Motor neuron (in vitro differentiated cells): ENCODE results near the gene MAPK8IP3. TPM values are rescaled to one million over a fixed set of nuclear protein-coding genes. Genes with fewer than 3 reads are reported as not detected.
A peak's percentile ranks its signal among the peaks of the same experiment; 100 is the strongest.
"Not testable (repeated sequence)": the region's sequence is repeated elsewhere in the genome, so short reads cannot be mapped to it uniquely, and the experiment has no call there.

Source experiments
- ATAC-seq, 8 experiments: fragments of 200-7000 bp; cut with Tn5 transposase; replicated peaks in 6 of 8; 2 replicates each; pipeline ENCODE4 v1.8.0; 2021; ENCODE audit warnings: mild to moderate bottlenecking in 8 of 8, moderate library complexity in 8 of 8
- H3K27ac ChIP-seq, 2 donors: fragments of 250-450 bp; sonication (Bioruptor Pico); 2 replicates each; pipeline ENCODE4 v1.9.0; 2021; ENCODE audit warnings: antibody characterized with exemption in 2 of 2, mild to moderate bottlenecking in 2 of 2, moderate library complexity in 1 of 2
- H3K4me1 ChIP-seq, 2 donors: fragments of 250-450 bp; sonication (Bioruptor Pico); replicated peaks in 1 of 2; 2 replicates each; pipeline ENCODE4 v1.6.1; 2021; ENCODE audit warnings: antibody characterized with exemption in 2 of 2, mild to moderate bottlenecking in 2 of 2, moderate library complexity in 1 of 2
- H3K4me3 ChIP-seq, 5 donors: fragments of 250-450 bp; sonication (Bioruptor Pico); 2 replicates each; pipeline ENCODE4 v1.9.0; 2021; ENCODE audit warnings: antibody characterized with exemption in 5 of 5, mild to moderate bottlenecking in 5 of 5, moderate library complexity in 4 of 5
- WGBS, 10 experiments: fragments of 450-650 bp; shearing (Covaris generic); methylation state at CpG; one replicate each; pipeline ENCODE4 v1.0.0; 2022; 5-methylcytosine and 5-hydroxymethylcytosine counted together
- in situ Hi-C, 9 experiments: fragments of 400-800 bp; cut with MboI; loops; one replicate each; pipeline ENCODE4 v1.15.0; 2021; ENCODE audit warnings: low sequenced_read_pairs in 9 of 9, low pct_unique_long_range_greater_than_20kb in 2 of 9; ENCODE audit not compliant: unreplicated experiment in 9 of 9
- total RNA-seq, 8 experiments: library from RNA; unstranded; fragments of 300-600 nt; gene quantifications; 2 replicates each; pipeline versions ENCODE4 v1.2.3 to v1.2.4, GENCODE V29; 2022

The MAPK8IP3 gene
- total RNA-seq, 8 experiments from 2014 or later: 22.1 to 99.5 (median 55.4) TPM

GRCh38 chr16:1799263-1799662 is 93.3 kb downstream of the MAPK8IP3 start:
- H3K27ac ChIP-seq, H3K4me3 ChIP-seq, ATAC-seq, H3K4me1 ChIP-seq, in situ Hi-C loops: not testable (repeated sequence)
- WGBS, 10 experiments: 20 to 100% (median 80%) methylated on average over 1 to 4 of the region's 5 CpGs; no CpG with 5 or more reads in 2 of the 10 experiments

- 13 to 91% (median 76%) methylated on average over 3 to 10 of the region's 10 CpGs for WGBS, 10 experiments
- in situ Hi-C loops: no loop called here
- ATAC-seq: peak in 3 of 8 experiments; percentile 31 to 72 (median 35)
Observed at GRCh38 chr16:1800701-1801100, 94.7 kb downstream of the MAPK8IP3 start.

DNA sequence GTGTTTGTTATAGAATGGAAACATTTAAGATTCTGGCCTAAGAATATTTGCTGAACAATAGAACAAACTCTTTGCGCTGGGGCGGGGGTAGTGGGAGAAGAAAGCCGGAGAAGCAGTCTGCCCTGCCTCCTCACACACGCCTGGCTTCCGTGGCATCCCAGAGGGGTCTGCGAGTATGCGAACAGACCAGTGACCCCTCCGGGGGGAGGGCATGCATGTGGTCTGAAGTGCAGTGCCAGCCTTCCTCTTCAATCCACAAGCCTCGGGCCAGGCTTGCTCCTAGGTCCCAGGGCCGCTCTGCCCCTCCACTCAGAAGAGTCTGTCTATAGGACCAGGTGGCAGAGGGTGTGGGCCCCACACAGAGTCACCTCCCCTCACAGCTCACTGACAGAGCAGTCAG is 101.6 kb downstream of the MAPK8IP3 start:
- 78 to 100% (median 80%) methylated on average over 1 to 4 of the region's 10 CpGs; no CpG with 5 or more reads in 7 of the 10 experiments for WGBS, 10 experiments
- H3K4me3 ChIP-seq: no peak overlapping the region
- H3K27ac ChIP-seq: no peak overlapping the region
- no peaks in the 10 kb centered on the region for H3K4me1 ChIP-seq
- ATAC-seq: no peak
- in situ Hi-C loops: no loop called here

More at GRCh38 chr16:1800701-1801100, 94.7 kb downstream of the MAPK8IP3 start:
- no peak overlapping the region for H3K4me3 ChIP-seq
- H3K4me1 ChIP-seq: no peaks in the 10 kb centered on the region
- no peak overlapping the region for H3K27ac ChIP-seq

DNA sequence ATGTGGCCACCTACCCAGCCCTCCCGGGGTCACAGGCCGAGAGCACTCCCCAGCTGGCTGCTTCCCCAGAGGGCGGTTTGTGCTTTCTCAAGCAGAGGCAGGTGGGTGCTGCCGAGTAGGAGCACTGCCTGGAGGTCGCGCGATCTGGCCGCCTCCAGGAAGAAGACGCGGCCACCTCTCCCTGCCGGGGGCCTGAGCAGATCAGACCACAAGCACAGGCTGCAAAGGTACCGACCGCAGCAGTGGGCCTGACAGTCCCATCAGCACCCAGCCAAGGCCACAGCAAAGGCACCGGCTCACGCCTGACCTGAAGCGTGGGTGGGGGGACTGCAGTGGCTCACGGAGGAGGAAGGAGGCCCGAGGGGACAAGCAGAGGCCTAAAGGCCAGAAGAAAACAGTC is 102.7 kb downstream of the MAPK8IP3 start:
- in situ Hi-C loops: no loop called here
- H3K4me3 ChIP-seq: no peak overlapping the region
- no peak overlapping the region for H3K27ac ChIP-seq
- no peak for ATAC-seq
- no peaks in the 10 kb centered on the region for H3K4me1 ChIP-seq
- WGBS, 10 experiments: 40 to 67% methylated on average over 1 of the region's 18 CpGs; no CpG with 5 or more reads in 8 of the 10 experiments

DNA sequence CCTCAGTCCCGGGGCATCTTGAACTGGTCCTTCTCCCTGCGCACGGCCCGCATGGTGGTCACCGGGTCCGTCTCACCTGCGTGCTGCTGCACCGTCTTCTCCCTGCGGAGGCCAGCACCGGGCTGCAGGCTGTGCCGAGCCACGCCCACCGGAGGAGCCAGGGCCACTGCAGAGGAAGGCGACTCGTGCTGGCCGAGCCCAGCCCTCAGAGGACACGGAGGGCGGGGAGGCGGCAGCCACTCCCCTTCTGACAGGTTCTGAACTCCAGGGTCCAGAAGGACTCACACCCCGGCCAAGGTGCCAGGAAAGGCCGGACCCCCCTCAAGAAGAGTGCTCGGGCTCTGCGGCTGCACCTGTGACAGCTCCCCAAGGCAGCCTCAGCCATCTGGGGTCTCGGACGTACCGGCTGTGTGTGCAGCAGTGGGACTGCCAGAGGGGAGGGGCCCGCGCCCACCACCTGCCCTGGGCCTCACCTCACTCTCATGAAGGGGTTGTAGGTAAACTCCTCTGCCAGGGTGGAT is 103.3 kb downstream of the MAPK8IP3 start:
- in situ Hi-C loops: no loop called here
- H3K4me1 ChIP-seq: no peaks in the 10 kb centered on the region
- peak in 3 of 8 experiments; percentile 10 to 21 (median 18) for ATAC-seq
- 80 to 100% (median 86%) methylated on average over 1 to 7 of the region's 28 CpGs; no CpG with 5 or more reads in 6 of the 10 experiments for WGBS, 10 experiments
- H3K4me3 ChIP-seq: no peak overlapping the region
- H3K27ac ChIP-seq: no peak overlapping the region

DNA sequence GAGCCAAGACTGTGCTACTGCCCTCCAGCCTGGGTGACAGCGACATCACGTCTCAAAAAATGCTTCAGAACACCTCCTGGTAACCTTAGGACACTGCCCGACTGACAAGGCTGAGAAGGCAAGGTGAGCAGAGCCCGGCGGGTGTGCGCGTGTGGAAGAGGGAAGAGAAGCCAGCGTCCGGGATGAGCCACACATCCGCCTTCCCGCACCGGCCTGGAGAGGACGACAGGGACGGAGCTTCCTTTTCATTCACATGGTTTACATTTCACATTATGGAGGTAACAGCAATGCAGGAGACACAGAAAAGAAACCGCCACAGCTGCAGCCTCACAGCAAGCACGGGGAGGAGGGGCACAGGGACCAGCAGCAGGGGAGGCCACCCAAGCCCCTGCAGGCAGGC is 104.1 kb downstream of the MAPK8IP3 start:
- 80 to 96% methylated on average over 2 to 10 of the region's 16 CpGs; no CpG with 5 or more reads in 8 of the 10 experiments for WGBS, 10 experiments
- no peak for ATAC-seq
- H3K4me3 ChIP-seq: no peak overlapping the region
- no peaks in the 10 kb centered on the region for H3K4me1 ChIP-seq
- in situ Hi-C loops: no loop called here
- no peak overlapping the region for H3K27ac ChIP-seq

GRCh38 chr16:1810536-1810935 is 104.5 kb downstream of the MAPK8IP3 start:
- no peak for ATAC-seq
- WGBS, 10 experiments: 70 to 100% (median 91%) methylated on average over 1 to 7 of the region's 16 CpGs; no CpG with 5 or more reads in 4 of the 10 experiments
- Histone ChIP-seq H3K27ac (no peak overlapping the region), H3K4me3 (no peak overlapping the region), H3K4me1 (no peaks in the 10 kb centered on the region)
- in situ Hi-C loops: no loop called here

GRCh38 chr16:1812732-1813163 is 106.8 kb downstream of the MAPK8IP3 start:
- no peak overlapping the region for H3K4me3 ChIP-seq
- 0 to 69% (median 42%) methylated on average over 2 to 11 of the region's 17 CpGs; no CpG with 5 or more reads in 1 of the 10 experiments for WGBS, 10 experiments
- in situ Hi-C loops: no loop called here
- peak in 6 of 8 experiments; percentile 38 to 100 (median 82) for ATAC-seq
- H3K27ac ChIP-seq: no peak overlapping the region
- H3K4me1 ChIP-seq: no peaks in the 10 kb centered on the region

GRCh38 chr16:1815461-1815860 is 109.5 kb downstream of the MAPK8IP3 start:
- no peak overlapping the region for H3K27ac ChIP-seq
- H3K4me3 ChIP-seq: no peak overlapping the region
- WGBS, 10 experiments: 83 to 96% (median 94%) methylated on average over 3 to 8 of the region's 11 CpGs; no CpG with 5 or more reads in 4 of the 10 experiments
- in situ Hi-C loops: no loop called here
- H3K4me1 ChIP-seq: no peaks in the 10 kb centered on the region
- ATAC-seq: no peak

DNA sequence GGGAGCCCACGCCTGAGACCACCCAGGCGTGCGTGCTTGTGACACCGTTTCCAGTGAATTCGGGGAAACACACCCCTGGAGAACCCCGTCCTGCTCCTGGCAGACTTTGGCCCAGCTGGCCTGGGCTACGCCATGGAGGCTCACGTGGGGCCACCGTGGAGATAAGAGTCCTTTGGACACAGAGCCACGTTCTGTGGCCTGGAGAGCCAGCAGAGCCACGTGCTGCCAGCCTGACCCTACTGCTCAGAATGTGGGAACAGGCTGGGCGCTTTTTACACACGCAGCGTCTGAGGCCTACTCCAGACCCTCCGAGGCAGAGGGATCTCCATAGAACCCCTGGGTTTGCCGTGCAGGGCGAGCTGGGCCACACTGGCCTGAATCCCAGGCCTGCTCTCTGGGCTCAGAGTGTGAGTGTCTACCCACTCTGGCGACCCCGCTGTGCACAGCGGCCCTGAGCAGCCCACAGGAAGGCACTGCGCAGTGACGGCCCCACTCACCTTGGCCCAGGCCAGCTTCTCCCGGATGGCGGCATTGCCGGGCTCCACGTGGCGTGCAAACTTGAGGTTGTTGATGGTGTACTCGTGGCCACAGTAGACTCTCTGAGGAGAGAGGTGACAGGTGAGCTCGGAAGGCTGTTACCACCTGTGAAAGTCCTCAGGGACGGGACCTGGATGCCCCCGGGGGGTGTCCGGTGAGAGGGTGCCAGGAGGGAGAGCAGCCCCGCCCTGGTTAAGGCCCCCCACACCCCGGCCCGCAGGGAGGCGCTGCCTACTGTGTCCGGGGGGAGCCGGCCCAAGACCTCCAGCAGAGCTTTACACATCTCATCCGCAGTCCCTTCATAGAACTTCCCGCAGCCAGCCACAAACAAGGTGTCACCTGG is 110.6 kb downstream of the MAPK8IP3 start:
- H3K4me1 ChIP-seq: no peaks in the 10 kb centered on the region
- 81 to 100% (median 91%) methylated on average over 1 to 16 of the region's 40 CpGs; no CpG with 5 or more reads in 6 of the 10 experiments for WGBS, 10 experiments
- in situ Hi-C loops: no loop called here
- H3K4me3 ChIP-seq: no peak overlapping the region
- peak in 2 of 8 experiments; percentile 11 to 13 for ATAC-seq
- H3K27ac ChIP-seq: no peak overlapping the region

GRCh38 chr16:1817276-1817589 is 111.2 kb downstream of the MAPK8IP3 start:
- Histone ChIP-seq H3K4me3 (no peak overlapping the region), H3K4me1 (no peaks in the 10 kb centered on the region), H3K27ac (no peak overlapping the region)
- WGBS, 10 experiments: 93 to 100% methylated on average over 1 to 6 of the region's 9 CpGs; no CpG with 5 or more reads in 8 of the 10 experiments
- peak in 1 of 8 experiments; percentile 2 for ATAC-seq
- in situ Hi-C loops: no loop called here

DNA sequence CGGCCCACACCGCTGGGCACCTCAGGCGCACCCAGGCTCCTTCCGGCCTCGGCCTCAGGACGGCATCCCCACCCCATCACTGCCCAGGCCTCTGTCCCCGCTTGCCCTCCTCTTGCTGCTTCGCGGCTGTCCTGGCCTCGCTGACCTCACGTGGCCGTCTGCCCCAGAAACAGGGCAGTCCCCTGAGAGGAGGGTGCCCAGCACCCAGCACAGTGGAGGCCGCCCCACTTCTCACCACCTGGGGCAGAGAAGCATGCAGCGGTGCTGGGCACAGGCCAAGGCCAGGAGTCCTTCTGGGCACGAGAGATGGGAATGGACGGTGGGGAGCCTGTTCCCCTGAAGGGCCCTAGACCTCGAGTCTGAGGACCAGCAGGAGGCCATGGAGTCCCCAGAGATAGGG is 111.7 kb downstream of the MAPK8IP3 start:
- ATAC-seq: peak in 3 of 8 experiments; percentile 6 to 14 (median 13)
- in situ Hi-C loops: no loop called here
- WGBS, 10 experiments: 80% methylated on average over 4 of the region's 17 CpGs; no CpG with 5 or more reads in 9 of the 10 experiments
- Histone ChIP-seq H3K4me3 (no peak overlapping the region), H3K27ac (no peak overlapping the region), H3K4me1 (no peaks in the 10 kb centered on the region)

DNA sequence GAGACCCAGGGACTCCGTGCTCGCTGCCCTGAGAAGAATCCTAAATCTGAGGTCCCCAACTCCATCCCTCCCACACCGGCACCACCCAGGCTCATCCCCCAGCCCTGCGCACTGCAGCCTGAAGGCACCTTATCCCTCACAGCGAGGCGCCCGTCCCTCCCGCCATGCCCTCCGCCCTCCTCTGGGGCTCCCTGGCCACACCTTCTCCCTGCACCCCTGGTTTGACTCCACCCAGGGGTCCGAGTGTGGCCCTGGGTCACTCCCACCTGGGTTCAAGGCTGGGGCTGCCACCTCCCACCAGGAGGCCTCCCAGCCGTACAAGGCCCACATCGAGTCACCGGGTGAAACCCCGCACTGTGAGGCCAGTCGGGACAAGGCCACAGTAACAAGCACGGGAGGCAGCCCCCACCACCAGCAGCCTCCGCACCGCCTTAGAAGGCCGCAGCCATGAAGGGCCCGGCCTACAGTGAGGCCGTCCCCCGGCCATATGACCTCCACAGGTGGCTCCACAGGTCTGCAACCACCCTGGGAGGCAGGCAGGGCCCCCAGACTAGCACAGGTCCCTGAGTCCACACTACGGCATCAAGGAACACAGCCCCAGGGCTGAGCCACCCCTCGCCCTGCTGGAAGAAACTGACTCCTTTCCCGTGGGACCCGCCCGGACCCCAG is 112.3 kb downstream of the MAPK8IP3 start:
- WGBS, 10 experiments: 80 to 100% (median 100%) methylated on average over 1 to 11 of the region's 27 CpGs; no CpG with 5 or more reads in 7 of the 10 experiments
- Histone ChIP-seq H3K4me1 (no peaks in the 10 kb centered on the region), H3K4me3 (no peak overlapping the region), H3K27ac (no peak overlapping the region)
- in situ Hi-C loops: no loop called here
- peak in 3 of 8 experiments; percentile 21 to 26 (median 22) for ATAC-seq
